ENCODE data around the gene CELF5.

Gene CELF5

GRCh38 chr19:3251229-3251628 is 26.8 kb downstream of the CELF5 start:
- Histone ChIP-seq H3K9ac (ENCODE audit: low read depth, low read length) (no peak overlapping the region), H3K9me3 (ENCODE audit: control insufficient read depth, insufficient read depth, low read length) (no peaks in the 10 kb centered on the region; the same call in 1 of the 2 replicates), H3K27ac (ENCODE audit: low read depth, low read length) (no peak overlapping the region), H3K4me1 (ENCODE audit: control insufficient read depth, insufficient read depth, low read length) (no peaks in the 10 kb centered on the region), H3K4me3 (ENCODE audit: low read depth, low read length) (no peak overlapping the region), H3K27me3 (ENCODE audit: control insufficient read depth, insufficient read depth, low read length) (no peaks in the 10 kb centered on the region), H3K36me3 (ENCODE audit: control insufficient read depth, insufficient read depth, low read length) (no peaks in the 10 kb centered on the region)

- Histone ChIP-seq H3K9me3 (ENCODE audit: control insufficient read depth, insufficient read depth, low read length) (no peaks in the 10 kb centered on the region; the same call in 1 of the 2 replicates), H3K36me3 (ENCODE audit: control insufficient read depth, insufficient read depth, low read length) (no peaks in the 10 kb centered on the region), H3K9ac (ENCODE audit: low read depth, low read length) (no peak overlapping the region), H3K4me1 (ENCODE audit: control insufficient read depth, insufficient read depth, low read length) (no peaks in the 10 kb centered on the region), H3K27me3 (ENCODE audit: control insufficient read depth, insufficient read depth, low read length) (no peaks in the 10 kb centered on the region), H3K27ac (ENCODE audit: low read depth, low read length) (no peak overlapping the region), H3K4me3 (ENCODE audit: low read depth, low read length) (no peak overlapping the region)
These were observed 28.2 kb downstream of the CELF5 start for GRCh38 chr19:3252650-3253049.

GRCh38 chr19:3253270-3253669 is 28.8 kb downstream of the CELF5 start:
- Histone ChIP-seq H3K36me3 (ENCODE audit: control insufficient read depth, insufficient read depth, low read length) (no peaks in the 10 kb centered on the region), H3K4me3 (ENCODE audit: low read depth, low read length) (no peak overlapping the region), H3K4me1 (ENCODE audit: control insufficient read depth, insufficient read depth, low read length) (no peaks in the 10 kb centered on the region), H3K27me3 (ENCODE audit: control insufficient read depth, insufficient read depth, low read length) (no peaks in the 10 kb centered on the region), H3K27ac (ENCODE audit: low read depth, low read length) (no peak overlapping the region), H3K9ac (ENCODE audit: low read depth, low read length) (no peak overlapping the region), H3K9me3 (ENCODE audit: control insufficient read depth, insufficient read depth, low read length) (no peaks in the 10 kb centered on the region; the same call in 1 of the 2 replicates)

- Histone ChIP-seq H3K4me1 (ENCODE audit: control insufficient read depth, insufficient read depth, low read length) (no peaks in the 10 kb centered on the region), H3K27ac (ENCODE audit: low read depth, low read length) (no peak overlapping the region), H3K9ac (ENCODE audit: low read depth, low read length) (no peak overlapping the region), H3K9me3 (ENCODE audit: control insufficient read depth, insufficient read depth, low read length) (no peaks in the 10 kb centered on the region; the same call in 1 of the 2 replicates), H3K27me3 (ENCODE audit: control insufficient read depth, insufficient read depth, low read length) (no peaks in the 10 kb centered on the region), H3K36me3 (ENCODE audit: control insufficient read depth, insufficient read depth, low read length) (no peaks in the 10 kb centered on the region), H3K4me3 (ENCODE audit: low read depth, low read length) (no peak overlapping the region)
These were observed 30.1 kb downstream of the CELF5 start for GRCh38 chr19:3254520-3254919.

GRCh38 chr19:3257071-3257470 is 32.6 kb downstream of the CELF5 start:
- Histone ChIP-seq H3K27me3 (ENCODE audit: control insufficient read depth, insufficient read depth, low read length) (no peaks in the 10 kb centered on the region), H3K27ac (ENCODE audit: low read depth, low read length) (no peak overlapping the region), H3K4me1 (ENCODE audit: control insufficient read depth, insufficient read depth, low read length) (no peaks in the 10 kb centered on the region), H3K36me3 (ENCODE audit: control insufficient read depth, insufficient read depth, low read length) (no peaks in the 10 kb centered on the region), H3K9me3 (ENCODE audit: control insufficient read depth, insufficient read depth, low read length) (no peaks in the 10 kb centered on the region; the same call in 1 of the 2 replicates), H3K4me3 (ENCODE audit: low read depth, low read length) (no peak overlapping the region), H3K9ac (ENCODE audit: low read depth, low read length) (no peak overlapping the region)

GRCh38 chr19:3262362-3262761 is 37.9 kb downstream of the CELF5 start:
- H3K9me3 ChIP-seq (ENCODE audit: control insufficient read depth, insufficient read depth, low read length), result no peaks in the 10 kb centered on the region
- no peak overlapping the region for H3K4me3 ChIP-seq (ENCODE audit: low read depth, low read length)
- no peak overlapping the region for H3K27ac ChIP-seq (ENCODE audit: low read depth, low read length)
- H3K9ac ChIP-seq (ENCODE audit: low read depth, low read length), result no peak overlapping the region
- no peaks in the 10 kb centered on the region for H3K36me3 ChIP-seq (ENCODE audit: control insufficient read depth, insufficient read depth, low read length)
- no peaks in the 10 kb centered on the region for H3K27me3 ChIP-seq (ENCODE audit: control insufficient read depth, insufficient read depth, low read length)
- H3K4me1 ChIP-seq (ENCODE audit: control insufficient read depth, insufficient read depth, low read length), result no peaks in the 10 kb centered on the region

GRCh38 chr19:3263866-3264265 is 39.4 kb downstream of the CELF5 start:
- H3K36me3 ChIP-seq (ENCODE audit: control insufficient read depth, insufficient read depth, low read length), result no peaks in the 10 kb centered on the region
- H3K4me1 ChIP-seq (ENCODE audit: control insufficient read depth, insufficient read depth, low read length), result no peaks in the 10 kb centered on the region
- no peaks in the 10 kb centered on the region for H3K9me3 ChIP-seq (ENCODE audit: control insufficient read depth, insufficient read depth, low read length)
- no peak overlapping the region for H3K9ac ChIP-seq (ENCODE audit: low read depth, low read length)
- no peaks in the 10 kb centered on the region for H3K27me3 ChIP-seq (ENCODE audit: control insufficient read depth, insufficient read depth, low read length)
- no peak overlapping the region for H3K4me3 ChIP-seq (ENCODE audit: low read depth, low read length)
- H3K27ac ChIP-seq (ENCODE audit: low read depth, low read length), result no peak overlapping the region

DNA sequence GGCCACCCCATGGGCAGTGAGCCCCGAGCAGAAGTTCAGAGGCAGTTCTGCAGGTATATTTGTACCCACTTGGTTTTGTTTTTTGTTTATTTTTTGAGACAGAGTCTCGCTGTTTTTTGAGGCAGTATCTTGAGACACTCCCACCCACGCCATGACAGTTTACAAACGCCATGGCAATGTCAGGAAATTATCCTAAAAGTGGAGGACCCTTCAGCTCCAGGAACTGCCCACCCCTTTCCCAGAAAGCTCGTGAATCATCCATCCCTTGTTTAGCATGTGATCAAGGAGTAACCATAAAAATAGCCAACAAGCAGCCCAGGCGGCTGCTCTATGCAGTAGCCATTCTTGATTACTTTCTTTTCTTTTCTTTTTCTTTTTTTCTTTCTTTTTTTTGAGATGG is 41.0 kb downstream of the CELF5 start:
- Histone ChIP-seq H3K4me1 (ENCODE audit: control insufficient read depth, insufficient read depth, low read length) (no peaks in the 10 kb centered on the region), H3K9me3 (ENCODE audit: control insufficient read depth, insufficient read depth, low read length) (no peaks in the 10 kb centered on the region), H3K4me3 (ENCODE audit: low read depth, low read length) (no peak overlapping the region), H3K36me3 (ENCODE audit: control insufficient read depth, insufficient read depth, low read length) (no peaks in the 10 kb centered on the region), H3K9ac (ENCODE audit: low read depth, low read length) (no peak overlapping the region), H3K27me3 (ENCODE audit: control insufficient read depth, insufficient read depth, low read length) (peaks cover 11% of the 10 kb centered on the region), H3K27ac (ENCODE audit: low read depth, low read length) (no peak overlapping the region)

DNA sequence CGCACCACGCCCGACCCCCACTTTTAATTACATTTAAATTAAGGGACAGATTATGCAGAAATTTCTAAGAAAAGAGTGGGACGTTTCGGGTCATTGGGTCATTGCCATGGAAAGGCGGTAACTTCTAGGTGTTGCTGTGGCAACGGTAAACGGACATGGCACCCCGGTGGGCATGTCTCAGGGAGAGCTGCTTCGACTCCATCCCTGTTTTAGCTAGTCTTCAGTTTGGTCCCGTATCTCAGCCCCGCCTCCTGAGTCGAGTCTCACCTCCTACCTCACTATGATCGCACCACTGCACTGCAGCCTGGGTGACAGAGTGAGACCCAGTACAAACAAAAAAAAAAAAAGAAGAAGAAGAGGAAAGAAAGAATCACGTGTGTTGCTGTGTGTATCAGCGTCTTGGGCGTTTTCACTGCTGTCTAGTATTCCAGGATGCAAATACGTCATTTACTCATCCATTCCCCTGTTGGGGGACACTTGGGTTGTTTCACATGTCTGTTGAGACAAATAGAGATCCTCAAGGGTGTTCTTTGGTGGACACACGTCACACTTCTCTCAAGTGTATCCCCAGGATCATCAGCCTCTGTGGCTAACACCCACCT is 41.7 kb downstream of the CELF5 start:
- no peak overlapping the region for H3K27ac ChIP-seq (ENCODE audit: low read depth, low read length)
- no peak overlapping the region for H3K9ac ChIP-seq (ENCODE audit: low read depth, low read length)
- H3K9me3 ChIP-seq (ENCODE audit: control insufficient read depth, insufficient read depth, low read length), result no peaks in the 10 kb centered on the region
- H3K36me3 ChIP-seq (ENCODE audit: control insufficient read depth, insufficient read depth, low read length), result no peaks in the 10 kb centered on the region
- H3K4me3 ChIP-seq (ENCODE audit: low read depth, low read length), result no peak overlapping the region
- peaks cover 11% of the 10 kb centered on the region for H3K27me3 ChIP-seq (ENCODE audit: control insufficient read depth, insufficient read depth, low read length)
- no peaks in the 10 kb centered on the region for H3K4me1 ChIP-seq (ENCODE audit: control insufficient read depth, insufficient read depth, low read length)

- no peak overlapping the region for H3K9ac ChIP-seq (ENCODE audit: low read depth, low read length)
- no peak overlapping the region for H3K27ac ChIP-seq (ENCODE audit: low read depth, low read length)
- H3K36me3 ChIP-seq (ENCODE audit: control insufficient read depth, insufficient read depth, low read length), result no peaks in the 10 kb centered on the region
- H3K4me1 ChIP-seq (ENCODE audit: control insufficient read depth, insufficient read depth, low read length), result no peaks in the 10 kb centered on the region
- H3K4me3 ChIP-seq (ENCODE audit: low read depth, low read length), result no peak overlapping the region
- H3K27me3 ChIP-seq (ENCODE audit: control insufficient read depth, insufficient read depth, low read length), result peaks cover 11% of the 10 kb centered on the region
- no peaks in the 10 kb centered on the region for H3K9me3 ChIP-seq (ENCODE audit: control insufficient read depth, insufficient read depth, low read length)
These were observed 42.5 kb downstream of the CELF5 start for GRCh38 chr19:3266792-3267514.

DNA sequence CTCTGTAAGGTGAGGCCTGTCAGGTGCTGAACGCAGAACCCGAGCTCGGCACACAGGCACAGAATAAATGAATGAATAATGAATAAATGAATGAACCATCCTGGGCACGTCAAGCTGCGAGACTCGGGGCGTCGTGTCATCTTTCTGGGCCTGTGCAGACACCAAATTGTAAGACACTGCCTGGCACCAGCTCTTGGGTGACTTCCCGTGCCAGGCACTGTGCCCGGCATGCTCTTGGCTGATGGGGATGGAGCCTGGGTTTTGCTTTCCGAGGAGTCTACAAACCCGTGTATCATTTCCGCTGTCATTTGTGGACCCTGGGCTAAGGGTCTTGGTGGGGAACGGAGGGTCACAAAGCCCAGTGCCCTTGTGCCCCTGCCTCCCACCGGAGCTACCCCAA is 43.9 kb downstream of the CELF5 start:
- peaks cover 16% of the 10 kb centered on the region for H3K27me3 ChIP-seq (ENCODE audit: control insufficient read depth, insufficient read depth, low read length)
- H3K27ac ChIP-seq (ENCODE audit: low read depth, low read length), result no peak overlapping the region
- H3K4me3 ChIP-seq (ENCODE audit: low read depth, low read length), result no peak overlapping the region
- H3K4me1 ChIP-seq (ENCODE audit: control insufficient read depth, insufficient read depth, low read length), result no peaks in the 10 kb centered on the region
- no peak overlapping the region for H3K9ac ChIP-seq (ENCODE audit: low read depth, low read length)
- H3K36me3 ChIP-seq (ENCODE audit: control insufficient read depth, insufficient read depth, low read length), result no peaks in the 10 kb centered on the region
- no peaks in the 10 kb centered on the region for H3K9me3 ChIP-seq (ENCODE audit: control insufficient read depth, insufficient read depth, low read length)

Data from HUES48 (cell line).